ENCODE results near the gene MRPS17. TPM values are rescaled to one million over a fixed set of nuclear protein-coding genes. Genes with fewer than 3 reads are reported as not detected.
A peak's percentile ranks its signal among the peaks of the same experiment; 100 is the strongest.

The MRPS17 gene
- total and polyA plus RNA-seq, 9 of the 15 experiments (the other 6 are each of a cell fraction or from before 2014, with no cell fraction given) = 25.9 to 99.3 (median 43.9) TPM

- BruUV-seq (replicated peaks) = no TSS peak
- Histone ChIP-seq H3K4me2 (ENCODE audit: insufficient read depth, low read length) (no peak overlapping the region), H3K9me1 (ENCODE audit: control insufficient read depth, insufficient read depth, low read length) (no peaks in the 10 kb centered on the region), H3K4me3 (no peak overlapping the region), H3K9ac (ENCODE audit: insufficient read depth in 1 of 2, low read depth in 2 of 2, low read length in 2 of 2) (no peak overlapping the region), H3K79me2 (ENCODE audit: control insufficient read depth, insufficient read depth, low read length) (no peaks in the 10 kb centered on the region), H3K36me3 (ENCODE audit: control insufficient read depth, insufficient read depth, low read length) (no peaks in the 10 kb centered on the region), H3K27me3 (ENCODE audit: control insufficient read depth in 2 of 2, insufficient read depth in 2 of 2, low read length in 2 of 2) (0 out of 5 replicates have a peak, but pooled peaks cover 0 to 3% of the 10 kb centered on the region in 2 experiments), H4K20me1 (replicated peaks; ENCODE audit: control insufficient read depth, insufficient read depth, low read length) (no peaks in the 10 kb centered on the region), H3K27ac (ENCODE audit: extremely low read depth, low read depth, low read length) (no peak overlapping the region), H3K4me1 (replicated peaks in 1 of 2; ENCODE audit: control insufficient read depth in 2 of 2, insufficient read depth in 2 of 2, low read length in 2 of 2) (peaks cover 0 to 1% of the 10 kb centered on the region in 2 experiments; a peak in 1 of 5 replicates), H2AFZ (ENCODE audit: low read depth, low read length) (no peak overlapping the region), H3K9me3 (replicated peaks; ENCODE audit: control insufficient read depth, insufficient read depth, low read depth, low read length) (no peaks in the 10 kb centered on the region)
- no peak for DNase-seq (ENCODE audit: extremely low read depth in 1 of 4, low spot score in 3 of 4)
- 24% methylated on average over 5 of the region's 5 CpGs for WGBS (ENCODE audit: insufficient coverage, low coverage, missing lambda C conversion rate)
- ChIA-PET CTCF (ENCODE audit: low intra/inter-chr PET ratio) (no interaction called here), POLR2A (no interaction called here)
- intact Hi-C loops (cut with micrococcal nuclease) (no loop called here), in situ Hi-C loops (cut with MboI) (no loop called here)
- ATAC-seq = no peak
- TF ChIP-seq MGA (IDR thresholded peaks at IDR 0.05) (no peak), JUND (IDR thresholded peaks at IDR 0.05; ENCODE audit: borderline replicate concordance, low read depth, low read length) (no peak), JUND (tag; IDR thresholded peaks at IDR 0.05; ENCODE audit: borderline replicate concordance, low read depth, low read length) (no peak), THRAP3 (IDR thresholded peaks at IDR 0.05; ENCODE audit: borderline replicate concordance) (no peak), SPI1 (IDR thresholded peaks at IDR 0.05; ENCODE audit: borderline replicate concordance, low read depth, low read length) (0 out of 2 replicates have a peak, but pooled peaks have one; percentile 34), ZFP36 (IDR thresholded peaks at IDR 0.05; ENCODE audit: low read depth, low read length, partially characterized antibody) (peak; percentile 81), CREBBP (IDR thresholded peaks at IDR 0.05; ENCODE audit: low read depth, low read length) (no peak)
- FAIRE-seq = no peak
These were observed 5.1 kb upstream of the MRPS17 start for GRCh38 chr7:55946545-55946944.
